NOMO-1 (cell line): ENCODE data around the gene THAP6.
"Not testable (repeated sequence)": the region's sequence is repeated elsewhere in the genome, so short reads cannot be mapped to it uniquely, and the experiment has no call there.

Experiments used
- DNase-seq, 2 experiments: peaks; one replicate each; lab custom pipeline; 2025; ENCODE audit not compliant: unreplicated experiment in 2 of 2; lab: John Stamatoyannopoulos, UW

Gene THAP6

GRCh38 chr4:75519452-75519851, 5.2 kb downstream of the THAP6 start:
- DNase-seq, result not testable (repeated sequence)

- DNase-seq, result no peak
Observed at GRCh38 chr4:75525086-75525485, 10.8 kb downstream of the THAP6 start.

- DNase-seq, result no peak
Observed at GRCh38 chr4:75525910-75526309, 11.6 kb downstream of the THAP6 start.

- DNase-seq, result no peak
Observed at GRCh38 chr4:75527482-75527881, 13.2 kb downstream of the THAP6 start.

GRCh38 chr4:75530556-75531322, 16.5 kb downstream of the THAP6 start:
- DNase-seq, result no peak

GRCh38 chr4:75531536-75532143, 17.4 kb downstream of the THAP6 start:
- not testable (repeated sequence) for DNase-seq

- not testable (repeated sequence) for DNase-seq
Observed at GRCh38 chr4:75533339-75533887, 19.1 kb downstream of the THAP6 start.

GRCh38 chr4:75533926-75534325, 19.7 kb downstream of the THAP6 start:
- not testable (repeated sequence) for DNase-seq

GRCh38 chr4:75537308-75537707, 23.0 kb downstream of the THAP6 start:
- not testable (repeated sequence) for DNase-seq

GRCh38 chr4:75542824-75543223, 28.6 kb downstream of the THAP6 start:
- DNase-seq, result no peak

- not testable (repeated sequence) for DNase-seq
Observed at GRCh38 chr4:75544220-75544619, 29.9 kb downstream of the THAP6 start.

GRCh38 chr4:75544870-75545269, 30.6 kb downstream of the THAP6 start:
- no peak for DNase-seq

- no peak for DNase-seq
Observed at GRCh38 chr4:75545526-75545925, 31.3 kb downstream of the THAP6 start.

GRCh38 chr4:75547647-75548387, 33.5 kb downstream of the THAP6 start:
- peak in 1 of 2 experiments; percentile 13 for DNase-seq

GRCh38 chr4:75549019-75549418, 34.7 kb downstream of the THAP6 start:
- no peak for DNase-seq

GRCh38 chr4:75552452-75552851, 38.2 kb downstream of the THAP6 start:
- no peak for DNase-seq

- no peak for DNase-seq
Observed at GRCh38 chr4:75555294-75556164, 41.3 kb downstream of the THAP6 start, which contains the start of gene ODAPH. TSS of gene ODAPH (plus strand) at chr4:75556066. CDS start at chr4:75556083, 17 bp downstream.

GRCh38 chr4:75557696-75558095, 43.4 kb downstream of the THAP6 start:
- DNase-seq, result no peak

- DNase-seq, result no peak
Observed at GRCh38 chr4:75561789-75562188, 47.5 kb downstream of the THAP6 start.

- no peak for DNase-seq
Observed at GRCh38 chr4:75564023-75564422, 49.8 kb downstream of the THAP6 start.
